ENCODE results near the gene NFXL1.

DNA sequence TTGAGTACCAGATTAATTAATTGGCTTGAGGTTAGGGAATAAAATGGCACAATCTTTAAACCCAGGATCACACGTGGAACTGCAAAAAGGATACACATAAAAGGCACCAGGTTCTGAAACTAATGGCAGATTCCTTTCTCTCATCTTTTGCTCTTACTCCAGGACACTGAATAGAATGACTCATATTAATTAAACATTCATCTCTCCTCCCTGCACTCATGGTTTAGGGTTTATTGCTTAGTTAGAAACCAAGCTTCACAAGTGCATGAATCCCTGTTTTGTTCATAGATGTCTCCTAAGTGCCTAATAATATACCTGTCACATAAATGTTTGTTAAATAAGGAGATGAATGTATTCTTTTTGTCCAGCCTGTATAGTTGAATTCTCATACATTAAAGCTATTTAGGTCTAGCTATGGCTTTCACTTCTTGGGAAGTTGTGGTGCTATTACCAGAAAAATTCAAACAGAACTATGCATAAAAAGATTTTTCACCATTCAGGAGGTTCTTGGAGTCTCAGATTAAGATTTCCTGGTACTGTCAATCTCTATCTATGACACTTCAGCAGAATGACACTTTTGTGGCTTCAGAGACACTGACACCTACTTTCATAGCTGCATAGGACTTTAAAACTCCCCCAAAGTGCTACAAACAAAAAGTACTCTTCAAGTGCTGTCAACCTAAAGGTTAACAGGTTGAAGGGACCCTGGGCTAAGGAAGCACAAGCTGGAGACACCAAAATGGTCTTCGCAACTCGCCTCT lies 83.9 kb downstream of the NFXL1 start:
- TF ChIP-seq, protein P1, sequence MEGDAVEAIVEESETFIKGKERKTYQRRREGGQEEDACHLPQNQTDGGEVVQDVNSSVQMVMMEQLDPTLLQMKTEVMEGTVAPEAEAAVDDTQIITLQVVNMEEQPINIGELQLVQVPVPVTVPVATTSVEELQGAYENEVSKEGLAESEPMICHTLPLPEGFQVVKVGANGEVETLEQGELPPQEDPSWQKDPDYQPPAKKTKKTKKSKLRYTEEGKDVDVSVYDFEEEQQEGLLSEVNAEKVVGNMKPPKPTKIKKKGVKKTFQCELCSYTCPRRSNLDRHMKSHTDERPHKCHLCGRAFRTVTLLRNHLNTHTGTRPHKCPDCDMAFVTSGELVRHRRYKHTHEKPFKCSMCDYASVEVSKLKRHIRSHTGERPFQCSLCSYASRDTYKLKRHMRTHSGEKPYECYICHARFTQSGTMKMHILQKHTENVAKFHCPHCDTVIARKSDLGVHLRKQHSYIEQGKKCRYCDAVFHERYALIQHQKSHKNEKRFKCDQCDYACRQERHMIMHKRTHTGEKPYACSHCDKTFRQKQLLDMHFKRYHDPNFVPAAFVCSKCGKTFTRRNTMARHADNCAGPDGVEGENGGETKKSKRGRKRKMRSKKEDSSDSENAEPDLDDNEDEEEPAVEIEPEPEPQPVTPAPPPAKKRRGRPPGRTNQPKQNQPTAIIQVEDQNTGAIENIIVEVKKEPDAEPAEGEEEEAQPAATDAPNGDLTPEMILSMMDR (IDR thresholded peaks at IDR 0.05; ENCODE audit: low read depth, low read length, poor library complexity, severe bottlenecking), result no peak
- no peak for TF ChIP-seq EZH2phosphoT487 (IDR thresholded peaks at IDR 0.05; ENCODE audit: borderline replicate concordance, low read length)

All from DOHH2 (cell line).